Effector CD8-positive, alpha-beta T cell (primary cell): Measurements from ENCODE around the gene ADAMTS2.
"Not testable (repeated sequence)": the region's sequence is repeated elsewhere in the genome, so short reads cannot be mapped to it uniquely, and the experiment has no call there.

Source experiments
- DNase-seq: peaks from one replicate; lab custom pipeline; 2025; lab: John Stamatoyannopoulos, UW

Gene ADAMTS2

DNA sequence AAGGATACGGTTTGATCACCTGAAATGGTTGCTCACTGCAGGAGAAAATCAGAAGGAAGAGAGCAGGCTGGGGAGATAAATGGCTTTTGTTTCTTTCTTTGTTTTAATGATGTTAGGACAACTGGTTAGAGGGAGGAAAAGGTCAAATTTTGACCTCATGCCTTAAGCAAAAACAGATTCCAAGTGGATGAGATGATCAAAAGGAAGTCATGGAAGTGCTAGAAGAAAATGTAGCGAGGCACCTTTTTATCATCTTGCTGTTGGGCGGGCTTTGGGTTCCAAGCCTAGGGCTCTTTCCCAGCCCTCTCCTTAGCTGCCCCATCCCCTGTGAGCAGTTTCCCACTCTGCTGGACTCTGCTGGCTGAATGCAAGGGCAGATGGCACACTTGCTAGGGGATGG lies 127.9 kb downstream of the ADAMTS2 start:
- DNase-seq = no peak

DNA sequence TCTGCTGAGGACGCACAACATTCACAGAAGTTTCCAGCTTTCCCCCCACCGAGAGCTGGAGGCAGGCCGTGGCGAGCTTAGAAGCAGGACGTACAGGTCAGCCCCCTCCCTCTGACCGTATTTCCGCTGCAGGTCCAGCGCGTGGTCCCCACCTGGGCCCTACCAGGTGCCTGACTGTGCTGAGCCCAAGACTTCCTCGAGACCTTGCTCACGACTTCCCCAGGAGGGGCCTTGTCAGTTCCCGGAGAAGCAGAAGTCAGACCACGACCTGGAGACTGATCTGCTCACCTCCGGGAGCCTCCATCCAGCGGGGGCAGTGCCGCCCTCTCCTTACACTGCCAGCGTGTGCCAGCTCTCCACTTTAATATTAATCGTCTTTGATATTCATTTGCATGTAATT lies 128.9 kb downstream of the ADAMTS2 start:
- DNase-seq = not testable (repeated sequence)

DNA sequence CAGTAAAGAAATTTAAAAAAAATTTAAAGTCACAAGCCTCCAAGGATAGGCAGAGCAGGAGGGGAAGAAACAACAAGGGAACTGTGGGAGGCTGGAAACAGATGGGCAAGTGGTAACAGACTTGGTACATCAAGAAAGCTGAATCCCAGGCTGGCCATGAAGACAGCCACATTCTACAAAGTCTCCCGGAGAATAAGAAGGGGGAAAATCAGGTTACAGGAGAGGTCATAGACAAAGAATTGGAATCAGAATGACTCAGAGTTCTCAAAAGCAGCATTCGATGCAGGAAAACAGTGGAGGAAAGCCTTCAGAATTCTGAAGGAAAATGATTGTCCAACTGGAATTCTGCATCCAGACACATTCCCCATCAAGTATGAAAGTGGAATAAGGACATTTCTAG lies 129.7 kb downstream of the ADAMTS2 start:
- no peak for DNase-seq

DNA sequence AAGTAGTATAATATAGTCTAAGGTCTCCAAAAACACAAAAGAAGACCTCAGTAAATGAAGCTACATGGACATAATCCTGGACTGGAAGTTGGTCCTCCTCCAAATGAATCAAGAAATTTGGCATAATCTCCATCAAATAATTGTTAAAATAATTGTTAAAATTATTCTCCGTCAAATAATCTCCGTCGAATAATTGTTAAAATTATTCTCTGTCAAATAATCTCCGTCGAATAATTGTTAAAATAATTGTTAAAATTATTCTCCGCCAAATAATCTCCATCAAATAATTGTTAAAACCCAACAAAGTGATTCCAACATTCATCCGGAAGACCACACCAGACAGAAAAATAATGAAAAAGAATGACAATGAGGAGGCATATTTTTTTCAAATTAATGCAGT lies 130.6 kb downstream of the ADAMTS2 start:
- no peak for DNase-seq

DNA sequence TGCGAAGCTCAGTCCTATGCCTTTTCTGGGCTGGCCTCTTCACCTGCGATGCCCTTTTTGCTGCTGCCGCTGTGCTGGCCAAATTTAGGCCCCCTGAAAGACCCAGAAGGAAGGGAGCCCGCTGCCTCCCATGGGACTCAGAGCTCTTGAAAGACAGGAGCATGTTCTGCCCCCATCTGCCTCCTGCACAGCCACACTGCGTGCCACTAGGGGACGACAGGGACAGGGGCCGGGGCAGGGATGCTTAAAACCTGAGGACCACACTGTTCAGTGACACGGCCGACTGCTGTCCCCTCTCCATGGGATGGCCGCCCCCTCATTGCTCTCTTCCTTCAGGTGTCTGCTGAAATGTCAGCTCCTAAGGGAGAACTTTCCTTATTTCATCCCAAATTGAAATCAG lies 132.4 kb downstream of the ADAMTS2 start:
- DNase-seq = no peak

DNA sequence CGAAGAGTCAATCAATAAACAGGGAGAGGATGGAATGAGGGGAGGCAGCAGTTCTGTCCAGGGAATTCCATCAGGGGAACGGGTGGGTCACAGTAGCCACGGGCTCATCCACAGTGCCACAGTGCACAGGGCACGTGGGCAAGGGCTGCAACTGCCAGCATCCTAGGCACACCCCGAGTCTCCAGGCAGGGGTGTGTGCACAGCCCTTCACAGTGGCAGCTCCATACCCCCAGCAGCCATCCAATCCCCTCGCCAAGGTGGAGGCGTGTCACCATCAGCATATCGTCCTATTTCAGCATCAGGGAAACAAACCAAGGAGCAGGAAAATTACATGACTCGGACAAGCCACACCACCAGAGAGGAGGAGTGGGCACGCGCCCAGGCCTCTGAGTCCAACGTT lies 133.6 kb downstream of the ADAMTS2 start:
- DNase-seq = no peak

DNA sequence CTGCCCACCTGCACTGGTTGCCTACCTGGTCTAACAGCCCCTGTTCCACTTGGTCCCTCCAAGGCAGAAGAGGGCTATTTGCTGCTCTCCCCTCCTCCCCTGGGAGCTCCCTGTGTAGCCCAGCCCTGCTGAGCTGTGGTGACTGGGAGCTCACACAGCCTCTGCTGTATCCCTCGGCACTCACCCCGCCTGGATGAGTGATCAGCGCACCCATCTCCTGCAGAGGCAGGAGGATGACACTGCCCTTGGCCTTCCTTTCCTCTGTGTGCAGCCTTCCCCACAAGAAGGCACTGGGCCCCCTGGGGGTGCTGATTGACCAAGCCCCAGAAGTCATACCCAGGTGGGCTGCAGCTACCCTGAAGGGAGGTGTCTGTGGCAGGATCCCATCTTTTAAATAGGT lies 134.2 kb downstream of the ADAMTS2 start:
- no peak for DNase-seq

DNA sequence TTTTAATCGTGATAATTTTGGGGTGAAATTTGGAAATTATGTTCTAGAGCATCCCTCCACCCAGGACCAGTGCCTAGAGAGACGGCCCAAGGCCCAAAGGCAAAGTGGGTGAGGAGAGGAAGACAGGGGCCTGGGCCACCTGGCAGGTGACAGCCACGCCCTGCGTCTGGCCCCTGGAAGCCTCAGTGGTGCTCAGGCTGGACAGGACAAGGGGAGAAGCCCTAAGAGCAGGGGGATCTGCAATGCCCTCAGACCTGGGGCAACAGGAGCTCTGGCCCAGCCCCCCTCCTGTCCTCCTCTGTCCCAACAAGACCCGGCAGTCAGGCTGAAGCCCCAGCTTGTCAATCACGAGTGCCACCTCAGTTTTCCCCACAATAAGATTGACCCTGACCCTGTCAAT lies 134.8 kb downstream of the ADAMTS2 start:
- DNase-seq = no peak

DNA sequence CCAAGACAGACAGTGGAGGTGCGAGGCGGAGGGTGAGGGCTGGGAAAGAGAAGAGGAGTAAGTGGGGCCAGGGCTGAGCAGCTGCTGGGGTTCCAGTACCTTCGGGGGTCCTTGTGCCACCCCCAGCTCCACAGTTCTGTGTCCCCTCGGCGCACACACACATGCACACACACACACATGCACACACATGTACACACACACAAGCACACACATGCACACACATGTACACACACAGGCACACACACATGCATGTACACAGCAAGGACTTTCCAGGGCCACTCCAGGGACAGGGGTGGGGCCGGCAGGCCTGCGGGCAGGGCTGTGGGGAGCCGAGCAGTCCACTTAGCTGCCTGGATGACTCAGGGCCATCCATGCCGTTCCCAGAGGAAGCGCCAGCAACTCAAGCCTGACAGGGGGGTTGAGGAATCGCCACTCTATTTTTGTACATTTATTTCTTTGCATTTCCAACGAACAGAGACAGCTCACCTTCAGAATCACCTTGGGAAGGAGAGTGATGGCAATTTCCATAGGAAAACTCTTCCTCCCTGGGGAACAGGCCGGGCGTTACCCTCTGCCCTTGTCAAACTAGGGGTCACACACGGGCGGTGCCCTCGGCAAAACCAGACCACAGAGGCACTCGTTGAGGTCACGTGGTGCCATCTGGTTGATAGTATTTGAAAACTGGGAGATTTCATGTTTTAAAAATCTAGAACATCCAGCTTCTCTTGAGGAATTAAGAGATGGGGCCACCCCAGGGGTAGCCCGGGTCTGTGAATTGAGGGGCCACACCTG lies 135.7 kb downstream of the ADAMTS2 start:
- no peak for DNase-seq

DNA sequence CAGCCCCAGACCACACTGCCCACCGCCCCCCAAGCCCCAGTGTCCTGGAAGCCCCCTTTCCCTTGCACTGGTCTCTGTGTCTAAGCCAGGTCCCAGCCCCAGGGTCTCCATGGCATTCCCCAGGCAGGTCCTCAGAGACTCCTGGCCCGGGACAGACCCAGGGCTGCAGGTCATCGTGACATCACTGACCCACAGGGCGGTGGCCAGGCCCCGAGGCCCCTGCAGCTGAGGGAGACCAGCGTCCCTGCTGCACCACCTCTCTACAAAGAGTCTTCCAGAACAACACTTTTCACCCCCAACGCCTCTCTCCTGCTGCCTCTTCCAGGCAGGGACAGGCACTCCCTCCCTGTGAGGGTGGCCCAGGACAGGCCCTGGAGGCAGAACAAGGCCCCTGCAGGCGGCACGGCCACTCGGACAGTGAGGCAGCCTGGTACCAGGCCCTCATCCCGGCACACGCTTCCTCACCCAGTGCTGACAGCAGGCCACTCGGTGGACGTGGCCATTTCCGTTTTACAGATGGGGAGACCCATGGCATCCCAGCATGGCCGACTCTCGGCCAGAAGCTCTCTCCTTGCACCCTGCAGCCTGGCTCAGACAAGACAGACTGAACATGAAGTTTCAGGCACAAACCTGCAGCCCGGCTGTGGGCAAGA lies 136.4 kb downstream of the ADAMTS2 start:
- no peak for DNase-seq

DNA sequence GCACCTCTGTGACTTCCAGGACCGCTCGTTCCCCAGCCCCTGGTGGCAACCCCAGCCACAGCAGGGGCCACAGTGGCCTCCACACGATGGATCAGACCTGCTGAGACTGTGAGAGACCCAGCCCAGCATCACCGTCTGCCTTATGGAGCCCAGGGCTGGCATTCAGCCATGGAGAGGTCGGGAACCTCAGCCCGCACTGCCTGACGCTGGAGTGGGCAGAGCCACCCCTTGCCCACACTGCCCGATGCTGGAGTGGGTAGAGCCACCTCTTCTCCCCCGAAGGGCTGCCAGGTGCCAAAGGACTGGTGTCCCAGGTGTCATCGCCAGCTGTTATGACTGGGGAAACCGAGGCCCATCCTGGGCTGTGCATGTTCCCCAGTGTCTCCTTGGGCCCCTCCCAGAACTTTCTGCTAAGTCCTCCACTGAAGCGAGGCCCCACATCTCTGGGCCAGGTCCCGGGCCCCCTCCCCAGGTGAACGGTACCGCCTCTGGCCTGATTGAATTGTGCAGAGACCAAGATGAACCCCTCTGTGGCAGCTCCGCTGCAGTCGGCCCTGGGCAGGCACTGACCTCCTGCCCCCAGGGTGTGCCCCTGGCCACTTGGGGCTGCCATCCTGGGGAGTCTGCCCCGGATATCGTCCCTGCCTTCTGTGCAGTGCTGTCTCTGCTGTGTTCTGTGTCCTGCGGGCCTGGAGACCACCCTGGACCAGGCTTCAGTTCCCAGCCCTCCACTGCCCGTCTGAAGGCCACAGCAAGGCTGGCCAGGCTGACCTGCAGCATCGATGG lies 137.1 kb downstream of the ADAMTS2 start:
- DNase-seq = no peak

DNA sequence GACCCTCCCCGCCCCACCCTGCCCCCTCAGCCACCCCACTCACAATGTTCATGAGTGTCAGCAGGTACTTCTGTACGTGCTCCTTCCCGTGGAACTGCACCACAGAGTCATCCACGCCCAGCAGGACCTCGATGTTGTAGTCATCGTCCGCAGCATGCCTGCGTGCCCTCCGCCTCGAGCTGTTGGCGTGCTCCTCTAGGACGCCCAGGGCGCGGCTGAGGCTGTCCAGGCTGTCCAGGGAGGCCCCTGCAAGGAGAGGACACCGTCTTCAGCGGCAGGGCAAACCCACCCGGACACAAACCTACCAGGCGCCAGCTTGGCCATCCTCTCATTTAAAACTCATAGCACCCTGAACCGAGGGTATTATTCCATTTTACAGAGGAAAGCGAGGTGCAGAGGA lies 137.8 kb downstream of the ADAMTS2 start:
- no peak for DNase-seq

DNA sequence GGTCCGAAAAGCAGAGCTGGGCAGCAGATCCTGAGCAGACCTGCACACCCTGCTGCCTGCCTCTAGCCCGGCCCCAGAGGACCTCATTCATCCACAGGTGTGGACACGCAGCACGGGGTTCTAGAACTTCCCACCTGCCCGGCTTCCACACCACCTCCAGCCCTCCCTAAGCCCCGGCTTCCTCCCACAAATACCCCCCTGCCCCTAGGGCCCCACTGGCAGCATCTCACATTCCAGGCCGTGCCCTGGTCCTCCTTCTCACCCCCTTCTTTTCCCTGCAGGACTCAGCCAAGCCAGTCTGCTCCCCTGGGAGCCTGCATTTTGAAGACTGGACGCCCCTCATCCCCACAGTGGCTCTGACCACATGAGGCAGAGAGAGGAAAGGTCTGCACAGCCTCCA lies 138.9 kb downstream of the ADAMTS2 start:
- DNase-seq = no peak

DNA sequence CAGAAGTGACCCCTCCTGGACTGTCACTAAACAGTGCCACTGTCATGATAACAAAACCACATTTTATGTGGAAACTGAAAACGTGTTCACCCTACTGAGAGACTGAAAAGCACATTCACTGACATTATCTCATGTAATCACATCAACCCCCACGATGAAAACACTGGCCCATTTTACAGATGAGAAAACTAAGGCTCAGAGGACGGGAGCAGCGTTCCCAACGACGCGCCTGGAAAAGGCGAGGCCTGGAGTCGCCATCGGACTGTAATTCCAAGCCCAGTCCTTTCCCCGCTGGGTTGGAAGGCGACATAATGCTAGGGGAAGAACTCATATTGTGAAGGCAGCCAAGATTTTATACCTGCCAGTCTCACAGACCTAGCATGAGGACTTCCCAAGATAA lies 140.0 kb downstream of the ADAMTS2 start:
- DNase-seq = no peak

DNA sequence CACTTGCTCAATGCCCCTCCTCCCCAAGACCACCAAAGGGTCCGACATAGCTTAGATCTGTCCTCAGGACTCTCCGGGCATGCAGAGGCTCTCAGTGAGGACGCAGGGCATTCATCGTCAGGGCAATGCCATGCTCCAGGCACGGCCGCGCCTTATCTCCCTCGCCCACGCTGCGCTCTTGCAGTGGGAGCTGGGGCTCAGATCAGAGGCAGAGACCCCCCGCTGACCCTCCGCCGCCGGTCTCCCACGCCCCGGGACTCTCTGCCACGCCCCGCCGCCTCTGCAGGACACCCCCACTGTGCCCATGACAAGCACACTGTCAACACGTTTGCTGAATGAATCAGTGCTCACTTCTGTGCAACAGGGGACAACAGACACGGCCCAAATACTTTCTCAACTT lies 140.7 kb downstream of the ADAMTS2 start:
- DNase-seq = no peak

DNA sequence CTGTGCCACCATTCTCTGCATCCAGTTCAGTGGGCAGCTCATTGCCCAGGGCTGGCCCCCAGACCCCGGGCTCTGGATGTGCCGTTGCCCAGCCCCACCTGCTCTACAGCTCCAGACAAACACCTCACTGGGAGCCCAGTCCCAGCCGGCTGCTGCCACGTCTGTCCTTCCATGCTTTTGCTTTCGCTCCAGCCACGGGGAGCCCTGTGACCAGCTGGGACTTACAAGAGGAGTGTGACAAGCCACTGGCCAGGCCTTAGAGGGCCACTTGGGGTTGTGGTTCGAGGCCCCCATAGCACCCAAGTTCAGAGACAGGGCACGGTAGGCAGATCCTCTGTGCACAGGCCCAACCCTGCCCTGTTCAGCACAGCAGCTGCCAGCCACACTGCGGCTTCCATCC lies 142.0 kb downstream of the ADAMTS2 start:
- no peak for DNase-seq

DNA sequence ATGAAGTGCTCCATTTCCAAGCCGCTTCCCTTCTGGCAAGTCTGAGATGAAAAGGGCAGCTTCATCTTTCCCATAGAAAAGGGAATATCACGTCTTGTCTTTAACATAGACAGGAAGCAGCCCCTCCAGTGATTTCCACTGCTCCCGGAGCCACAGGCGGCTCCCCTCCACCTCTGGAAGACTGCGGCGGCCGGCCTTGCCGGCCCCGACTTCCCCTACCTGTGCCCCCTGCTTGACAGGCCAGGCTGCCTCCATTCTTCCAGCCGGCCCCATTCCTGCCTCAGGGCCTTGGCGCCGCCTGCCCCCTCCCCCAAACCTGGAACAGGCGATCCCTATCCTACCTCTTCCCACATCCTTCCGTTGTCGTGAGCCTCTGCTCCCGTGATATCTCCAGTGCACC lies 143.3 kb downstream of the ADAMTS2 start:
- no peak for DNase-seq

DNA sequence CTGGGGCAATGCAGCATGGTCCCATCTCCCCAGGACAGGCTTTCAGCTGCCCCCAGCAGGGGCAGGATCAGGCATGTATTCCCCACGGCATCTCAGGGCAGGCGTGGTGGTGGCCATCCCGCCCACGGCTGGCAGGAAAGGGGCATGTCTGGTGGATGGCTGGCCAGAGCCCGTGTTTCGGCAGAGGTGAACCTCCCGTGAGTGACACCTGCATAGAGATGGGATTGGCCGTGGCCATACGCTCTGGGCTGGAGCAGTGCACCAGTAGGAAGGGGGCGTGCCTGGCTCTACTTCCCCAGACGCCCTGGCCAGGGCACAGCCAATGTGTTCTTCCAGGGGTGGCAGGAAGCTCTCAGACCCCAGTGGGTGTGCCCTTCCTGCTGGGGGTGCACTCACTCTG lies 146.0 kb downstream of the ADAMTS2 start:
- DNase-seq = no peak

DNA sequence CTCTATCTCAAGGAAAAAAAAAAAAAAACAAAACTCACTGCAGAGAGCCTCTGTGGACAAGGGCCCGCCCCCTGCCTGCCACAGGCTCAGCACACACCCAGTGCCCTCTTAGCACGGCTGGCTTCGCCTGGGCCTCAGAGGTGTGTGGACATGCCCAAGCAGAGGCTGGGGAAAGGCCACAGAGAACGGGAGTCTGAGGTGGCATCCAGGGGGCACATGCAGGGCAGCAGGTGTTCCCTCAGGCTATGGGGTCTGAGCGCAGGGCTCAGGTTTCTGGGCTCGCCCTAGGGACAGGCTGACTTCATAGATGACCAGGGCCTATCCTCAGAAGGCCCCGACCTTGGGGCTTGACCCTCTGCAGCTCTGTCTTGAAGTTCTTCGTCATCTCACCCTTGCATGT lies 146.4 kb downstream of the ADAMTS2 start:
- no peak for DNase-seq

DNA sequence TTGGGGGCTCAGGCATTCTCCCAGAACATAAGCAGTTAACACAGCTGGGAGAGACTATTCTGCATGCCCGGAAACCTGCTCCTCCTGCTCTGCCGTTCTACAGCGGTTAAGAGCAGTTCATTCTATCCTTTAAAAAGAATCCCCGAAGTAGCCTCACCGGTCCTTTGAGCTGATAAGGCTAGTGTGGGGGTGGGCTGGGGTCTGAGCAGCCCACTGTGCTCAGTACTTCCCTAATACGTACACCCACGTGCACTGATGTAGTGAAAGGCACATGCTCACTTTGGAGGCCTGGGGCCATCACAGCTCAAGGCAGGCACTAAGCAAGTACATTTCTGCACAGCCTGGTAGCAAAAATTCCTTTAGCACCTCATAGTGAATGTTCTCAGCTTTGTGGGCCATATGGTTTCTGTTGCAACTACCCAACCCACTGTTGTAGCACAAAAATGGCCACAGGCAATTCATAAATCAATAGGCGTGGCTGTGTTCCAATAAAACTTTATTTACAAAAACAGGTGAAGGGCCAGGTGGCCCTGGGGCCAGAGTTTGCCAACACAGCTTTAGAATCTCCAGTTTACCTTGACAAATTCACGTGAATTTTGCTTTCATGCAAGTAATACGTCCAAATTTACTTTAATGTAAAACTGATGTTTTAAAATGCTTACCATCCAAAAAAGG lies 148.7 kb downstream of the ADAMTS2 start:
- no peak for DNase-seq

DNA sequence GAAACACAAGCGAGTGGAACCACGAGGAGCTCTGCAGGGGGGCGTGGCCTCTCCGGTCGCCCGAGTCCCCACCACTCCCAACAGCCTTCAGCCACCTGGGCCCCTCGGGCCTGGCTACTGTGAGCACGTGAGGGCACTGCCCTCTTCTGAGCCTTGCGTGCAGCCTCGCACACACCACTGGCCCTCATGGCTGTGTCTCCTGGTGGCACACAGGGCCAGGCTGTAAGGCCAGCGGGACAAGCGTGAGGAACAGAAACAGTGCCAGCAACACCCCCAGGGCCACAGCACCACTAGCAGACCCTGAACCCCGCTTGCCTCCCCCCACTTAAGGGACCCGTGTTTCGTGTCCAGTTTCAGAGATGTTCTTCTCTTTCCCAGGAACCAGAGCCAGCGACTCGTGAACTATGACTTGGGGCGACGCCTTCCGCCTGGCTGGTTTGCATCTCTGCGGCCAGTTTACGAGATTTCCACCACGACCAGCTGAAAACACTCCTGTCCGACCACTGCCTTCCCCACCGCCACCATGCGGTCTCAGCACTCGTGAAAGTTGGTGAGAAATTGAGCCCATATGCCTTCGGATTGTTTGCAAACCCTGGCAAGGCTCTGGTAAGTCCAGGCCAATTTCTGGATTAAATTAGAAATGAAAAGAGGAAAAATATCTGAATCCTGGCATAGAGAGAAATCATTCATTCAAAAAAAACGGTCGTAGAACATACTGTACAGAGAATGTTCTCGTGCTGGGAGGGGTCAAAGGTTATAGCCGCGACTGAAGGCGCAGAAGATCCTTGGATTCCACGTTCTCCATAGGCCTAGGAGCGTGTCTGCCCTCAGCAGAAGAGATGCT lies 149.5 kb downstream of the ADAMTS2 start:
- no peak for DNase-seq
